K562 (cell line): ENCODE data around the gene SPTBN5. TPM values are rescaled to one million over a fixed set of nuclear protein-coding genes. Genes with fewer than 3 reads are reported as not detected.

ENCODE experiments used
- ATAC-seq: fragments of 200-7000 bp; cut with Tn5 transposase; 3 replicates; pipeline ENCODE4 v1.9.1; 2020; ENCODE audit warnings: moderate library complexity
- BruUV-seq: library from RNA; stranded (reverse); fragments of 400-500 nt; replicated peaks from 2 replicates; lab custom pipeline; 2021; lab: Mats Ljungman, UMichigan
- CTCF ChIA-PET: fragments of 300-600 bp; formaldehyde crosslinking; extraction: SDS; loops from one replicate; lab custom pipeline; 2021; ENCODE audit warnings: low intra/inter-chr PET ratio; lab: Yijun Ruan, JAX
- POLR2A ChIA-PET: fragments of 300-600, 350-650 bp; sonication (Branson Sonifier 250); formaldehyde crosslinking; extraction: SDS; loops from one replicate; lab custom pipeline; 2021; ENCODE audit warnings: antibody characterized with exemption, inconsistent platforms; lab: Yijun Ruan, JAX
- DNase-seq, 4 experiments: peaks; one replicate each; pipeline versions ENCODE4 v3.0.0 to v3.0.0-alpha.2; 2011 to 2018; ENCODE audit warnings: low spot score in 3 of 4, mixed read lengths in 3 of 4; ENCODE audit errors: extremely low read depth in 1 of 4
- FAIRE-seq: peaks from 2 replicates; lab custom pipeline; 2011; peaks lifted over from hg19 to GRCh38; lab: Jason Lieb, UNC
- H2AFZ ChIP-seq: 2 replicates; pipeline ENCODE4 v1.6.0; 2011; ENCODE audit warnings: low read depth, low read length, control low read depth, inconsistent platforms
- H3K27ac ChIP-seq: fragments of 200-600 bp; 3 replicates; pipeline ENCODE4 v1.8.0; 2011; ENCODE audit warnings: low read depth, mild to moderate bottlenecking, control low read depth, inconsistent platforms, low read length, moderate library complexity, mixed read lengths; ENCODE audit errors: extremely low read depth
- H3K27me3 ChIP-seq, 2 experiments: fragments of 300-600 bp in 1 of 2; 2 replicates in 1 of 2; 3 replicates in 1 of 2; pipeline versions ENCODE4 v1.6.0 to v1.8.0; 2011; ENCODE audit warnings: inconsistent platforms in 2 of 2, low read length in 2 of 2, mild to moderate bottlenecking in 1 of 2, mixed read lengths in 1 of 2, moderate library complexity in 1 of 2; ENCODE audit not compliant: control insufficient read depth in 2 of 2, insufficient read depth in 2 of 2
- H3K36me3 ChIP-seq: fragments of 300-600 bp; 3 replicates; pipeline ENCODE4 v1.8.0; 2011; ENCODE audit warnings: mild to moderate bottlenecking, low read length, inconsistent platforms; ENCODE audit not compliant: control insufficient read depth, insufficient read depth
- H3K4me1 ChIP-seq, 2 experiments: fragments of 200-600 bp in 1 of 2; replicated peaks in 1 of 2; 2 replicates in 1 of 2; 3 replicates in 1 of 2; pipeline versions ENCODE4 v1.5.1 to v1.8.0; 2011; ENCODE audit warnings: inconsistent platforms in 2 of 2, low read length in 2 of 2, mild to moderate bottlenecking in 1 of 2, mixed read lengths in 1 of 2, moderate library complexity in 1 of 2; ENCODE audit not compliant: control insufficient read depth in 2 of 2, insufficient read depth in 2 of 2
- H3K4me2 ChIP-seq: 2 replicates; pipeline ENCODE4 v1.6.1; 2011; ENCODE audit warnings: low read length, control low read depth, inconsistent platforms, mixed read lengths; ENCODE audit not compliant: insufficient read depth
- H3K4me3 ChIP-seq: fragments of 200-600 bp; sonication (generic), shearing (Covaris generic); 2 replicates; pipeline ENCODE4 v1.5.1; 2016; ENCODE audit warnings: control low read depth, inconsistent platforms
- H3K79me2 ChIP-seq: fragments of 200-600 bp; 3 replicates; pipeline ENCODE4 v1.8.0; 2011; ENCODE audit warnings: low read length, inconsistent platforms; ENCODE audit not compliant: control insufficient read depth, insufficient read depth
- H3K9ac ChIP-seq, 2 experiments: 2 replicates each; pipeline versions ENCODE4 v1.6.0 to v1.6.1; 2011; ENCODE audit warnings: low read depth in 2 of 2, low read length in 2 of 2, control low read depth in 1 of 2, inconsistent platforms in 1 of 2, mild to moderate bottlenecking in 1 of 2, mixed read lengths in 1 of 2; ENCODE audit not compliant: insufficient read depth in 1 of 2
- H3K9me1 ChIP-seq: one replicate; pipeline ENCODE4 v1.6.0; 2011; ENCODE audit warnings: inconsistent platforms, mild to moderate bottlenecking, low read length, moderate library complexity; ENCODE audit not compliant: control insufficient read depth, insufficient read depth
- H3K9me3 ChIP-seq: replicated peaks from 2 replicates; pipeline ENCODE4 v1.5.1; 2011; ENCODE audit warnings: low read depth, low read length, inconsistent platforms; ENCODE audit not compliant: control insufficient read depth, insufficient read depth
- H4K20me1 ChIP-seq: replicated peaks from 2 replicates; pipeline ENCODE4 v1.6.1; 2011; ENCODE audit warnings: low read length, inconsistent platforms, mixed read lengths; ENCODE audit not compliant: control insufficient read depth, insufficient read depth
- ASH1L ChIP-seq: fragments of 450-650 bp; IDR thresholded peaks from 2 replicates; pipeline ENCODE4 v1.6.1; 2018; ENCODE audit warnings: borderline replicate concordance, mild to moderate bottlenecking, low read depth; ENCODE audit not compliant: partially characterized antibody
- DMBX1 ChIP-seq: fragments of 250-450 bp; sonication (Bioruptor Pico); IDR thresholded peaks from 2 replicates; pipeline ENCODE4 v1.8.0; 2022; ENCODE audit warnings: inconsistent platforms, mild to moderate bottlenecking, moderate library complexity, borderline replicate concordance
- FOXJ2 ChIP-seq: fragments of 200-800 bp; sonication (Bioruptor generic); IDR thresholded peaks from 2 replicates; pipeline ENCODE4 v1.6.1; 2016; ENCODE audit warnings: missing genetic modification characterization, missing compliant biosample characterization
- HDAC1 ChIP-seq, 2 experiments: fragments of 450-650 bp; IDR thresholded peaks; 2 replicates each; pipeline ENCODE4 v1.6.1; 2016 to 2017; ENCODE audit warnings: inconsistent platforms in 1 of 2, mild to moderate bottlenecking in 1 of 2, moderate library complexity in 1 of 2
- HMGN3 ChIP-seq: IDR thresholded peaks from 2 replicates; pipeline ENCODE4 v1.6.1; 2011; ENCODE audit warnings: borderline replicate concordance, low read depth, mild to moderate bottlenecking, mixed read lengths, low read length; ENCODE audit not compliant: insufficient read length; ENCODE audit errors: extremely low read depth
- KDM4B ChIP-seq, 2 experiments: fragments of 450-650 bp in 1 of 2; sonication (generic) in 1 of 2; IDR thresholded peaks; 2 replicates each; pipeline ENCODE4 v1.6.1; 2016 to 2017; ENCODE audit warnings: borderline replicate concordance in 2 of 2, antibody characterized with exemption in 1 of 2, low read depth in 1 of 2, mild to moderate bottlenecking in 1 of 2
- L3MBTL2 ChIP-seq: fragments of 450-650 bp; IDR thresholded peaks from 2 replicates; pipeline ENCODE4 v1.6.1; 2016; ENCODE audit warnings: mild to moderate bottlenecking, moderate library complexity
- MIER1 ChIP-seq: fragments of 450-650 bp; IDR thresholded peaks from 2 replicates; pipeline ENCODE4 v1.6.1; 2016; ENCODE audit warnings: antibody characterized with exemption, mild to moderate bottlenecking, low read depth
- RUNX1 ChIP-seq: sonication (generic); IDR thresholded peaks from 2 replicates; pipeline ENCODE4 v1.6.1; 2016; ENCODE audit warnings: antibody characterized with exemption, low read depth
- SMC3 ChIP-seq: conservative IDR thresholded peaks from 2 replicates; pipeline ENCODE4 v1.6.1; 2011; ENCODE audit warnings: low read depth, low read length, improper control_type of control experiment; ENCODE audit not compliant: insufficient read depth
- SOX6 ChIP-seq: fragments of 450-650 bp; IDR thresholded peaks from 2 replicates; pipeline ENCODE4 v1.6.1; 2014; ENCODE audit warnings: mild to moderate bottlenecking
- SP1 ChIP-seq: sonication (generic); formaldehyde crosslinking; IDR thresholded peaks from 2 replicates; pipeline ENCODE4 v1.8.1; 2022; ENCODE audit warnings: mild to moderate bottlenecking, missing genetic modification reagents
- ZNF24 ChIP-seq: fragments of 450-650 bp; IDR thresholded peaks from 2 replicates; pipeline ENCODE4 v1.6.1; 2016
- WGBS: fragments of 100-300 bp; shearing (Covaris generic); methylation state at CpG from one replicate; pipeline ENCODE4 v1.1.6; 2016; ENCODE audit warnings: low coverage, mixed read lengths; ENCODE audit not compliant: insufficient coverage; ENCODE audit errors: missing lambda C conversion rate; 5-methylcytosine and 5-hydroxymethylcytosine counted together
- in situ Hi-C: fragments of 300-500 bp; cut with MboI; formaldehyde crosslinking; loops from 4 replicates; pipeline ENCODE4 v1.15.0; 2018; ENCODE audit warnings: inconsistent platforms, mixed read lengths
- intact Hi-C: fragments of 100-400 bp; cut with micrococcal nuclease; formaldehyde crosslinking; loops from 2 replicates; pipeline ENCODE4 v1.14.2; 2022
- polyA plus RNA-seq, 8 experiments: library from polyadenylated mRNA; depleted of rRNA in 4 of 8; stranded (reverse) in 5 of 8; unstranded in 3 of 8; fragments of >200 nt; fragmentation: Nextera tagmentation in 2 of 8; fragmentation: Illumina TruSeq in 1 of 8; extraction: Ambion mirVana in 2 of 8; extraction: Trizol in 1 of 8; gene quantifications; 2 replicates each; pipeline versions ENCODE4 v1.2.1 to v1.2.3, GENCODE V29; 2011 to 2014; ENCODE audit warnings: inconsistent platforms in 1 of 8, missing spikeins in 1 of 8
- total RNA-seq, 7 experiments: library from RNA; depleted of rRNA in 6 of 7; stranded (reverse); fragments of >200 nt in 6 of 7; fragmentation: Illumina TruSeq in 2 of 7; extraction: Trizol in 2 of 7; gene quantifications; 2 replicates each; pipeline versions ENCODE4 v1.2.1 to v1.2.3, GENCODE V29; 2011 to 2021; ENCODE audit warnings: low replicate concordance in 1 of 7
- TF ChIP-seq, protein P1 (sequence below): sonication (generic); formaldehyde crosslinking; IDR thresholded peaks from 2 replicates; pipeline ENCODE4 v1.8.0; 2023; ENCODE audit warnings: mild to moderate bottlenecking, missing genetic modification reagents
- TF ChIP-seq, protein P2 (sequence below): sonication (generic); formaldehyde crosslinking; IDR thresholded peaks from 2 replicates; pipeline ENCODE4 v1.9.0; 2022; ENCODE audit warnings: mild to moderate bottlenecking, missing genetic modification reagents
- TF ChIP-seq, protein P3 (sequence below): sonication (generic); formaldehyde crosslinking; IDR thresholded peaks from 2 replicates; pipeline ENCODE4 v1.8.1; 2023; ENCODE audit warnings: mild to moderate bottlenecking, missing genetic modification reagents

Gene SPTBN5
- total and polyA plus RNA-seq, 9 of the 15 experiments (the other 6 are each of a cell fraction or from before 2014, with no cell fraction given), result 0.02 TPM; not detected in 8

DNA sequence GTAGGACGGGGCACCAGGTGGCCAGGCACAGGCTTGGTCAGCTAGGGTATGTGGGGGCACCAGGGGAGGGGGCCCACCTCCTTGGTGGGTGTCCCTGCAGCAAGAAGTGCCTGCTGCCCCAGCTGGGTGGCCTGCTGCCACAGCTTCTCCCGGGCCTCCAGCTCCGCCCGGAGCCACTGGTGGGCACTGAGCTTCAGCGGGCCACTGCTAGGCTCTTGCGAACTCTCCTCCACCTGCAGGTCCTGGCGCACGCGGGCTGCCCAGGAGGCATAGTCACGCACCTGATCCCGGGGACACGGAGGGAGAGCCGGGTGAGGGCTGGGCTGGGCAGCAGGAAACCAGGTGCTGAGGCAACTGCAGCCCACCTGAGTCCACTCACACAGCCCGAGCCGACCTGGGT is 25.5 kb downstream of the SPTBN5 start (continued):
- TF ChIP-seq HDAC1 (IDR thresholded peaks at IDR 0.05), result no peak

DNA sequence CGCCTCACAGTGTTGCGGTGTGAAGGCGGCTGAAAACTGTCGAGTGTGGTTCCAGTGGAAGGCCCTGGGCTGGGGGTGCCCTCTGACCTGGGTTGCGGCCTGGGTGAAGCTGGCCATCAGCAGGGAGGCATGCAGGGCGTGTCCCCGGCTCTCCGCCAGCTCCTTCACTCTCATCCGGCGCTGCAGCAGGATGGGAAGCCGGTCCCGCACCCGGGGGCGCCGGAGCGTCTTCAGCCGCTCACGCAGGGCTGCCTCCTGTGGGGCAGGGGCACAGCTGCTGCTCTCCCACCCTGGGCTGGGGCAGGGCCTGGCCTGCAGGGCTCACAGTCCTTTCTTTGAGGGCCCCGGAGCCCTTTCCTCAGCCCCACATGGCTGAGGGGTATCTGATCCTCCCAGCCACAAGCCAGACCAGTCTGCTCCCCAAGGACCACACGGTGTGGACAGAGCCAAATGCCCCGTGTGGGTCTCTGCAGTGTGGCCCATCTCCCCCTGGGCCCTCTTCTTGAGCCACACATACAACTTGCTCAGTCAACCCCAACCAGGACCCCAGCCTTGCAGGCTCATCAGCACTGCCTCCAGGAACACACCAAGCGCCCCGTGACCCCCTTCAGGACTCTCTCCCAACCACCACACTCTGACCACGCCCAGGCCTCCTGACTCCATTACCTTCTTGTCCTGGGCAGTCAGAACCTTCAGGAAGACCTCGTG is 26.8 kb downstream of the SPTBN5 start:
- Histone ChIP-seq H3K79me2 (no peaks in the 10 kb centered on the region), H3K36me3 (no peaks in the 10 kb centered on the region), H3K4me1 (peaks cover 0 to 47% of the 10 kb centered on the region in 2 experiments; a peak in 3 of 5 replicates), H3K9me1 (no peaks in the 10 kb centered on the region), H3K9ac (0 out of 4 replicates have a peak overlapping the region, but pooled peaks of 1 of the 2 experiments have one; percentile 9), H3K4me3 (no peak overlapping the region), H2AFZ (no peak overlapping the region), H3K27me3 (peaks cover 80 to 96% of the 10 kb centered on the region in 2 experiments), H4K20me1 (peaks cover 31% of the 10 kb centered on the region), H3K27ac (no peak overlapping the region), H3K4me2 (no peak overlapping the region), H3K9me3 (no peaks in the 10 kb centered on the region)
- BruUV-seq, result no TSS peak
- no peak for FAIRE-seq
- ChIA-PET CTCF (no interaction called here), POLR2A (interaction anchor here (0.5 to 0.8 kb wide), 4 partner anchors 8 to 256 kb away, joined by 3 to 4 read pairs (median 3); no protein-coding TSS in a partner anchor)
- intact Hi-C loops, result no loop called here
- ATAC-seq, result no peak
- in situ Hi-C loops, result no loop called here
- peak in 1 of 4 experiments; percentile 39 for DNase-seq
- WGBS, result 24% methylated on average over 22 of the region's 25 CpGs
- TF ChIP-seq MIER1 (no peak), SOX6 (no peak), L3MBTL2 (no peak), FOXJ2 (tag) (no peak), DMBX1 (CRISPR knock-in tag) (no peak), SP1 (no peak), KDM4B (IDR thresholded peaks at IDR 0.05; ENCODE audit: borderline replicate concordance in 2 of 2, low read depth in 1 of 2) (no peak), HMGN3 (no peak), RUNX1 (no peak), SMC3 (no peak), ZNF24 (no peak), ASH1L (no peak)
- TF ChIP-seq, protein P1, sequence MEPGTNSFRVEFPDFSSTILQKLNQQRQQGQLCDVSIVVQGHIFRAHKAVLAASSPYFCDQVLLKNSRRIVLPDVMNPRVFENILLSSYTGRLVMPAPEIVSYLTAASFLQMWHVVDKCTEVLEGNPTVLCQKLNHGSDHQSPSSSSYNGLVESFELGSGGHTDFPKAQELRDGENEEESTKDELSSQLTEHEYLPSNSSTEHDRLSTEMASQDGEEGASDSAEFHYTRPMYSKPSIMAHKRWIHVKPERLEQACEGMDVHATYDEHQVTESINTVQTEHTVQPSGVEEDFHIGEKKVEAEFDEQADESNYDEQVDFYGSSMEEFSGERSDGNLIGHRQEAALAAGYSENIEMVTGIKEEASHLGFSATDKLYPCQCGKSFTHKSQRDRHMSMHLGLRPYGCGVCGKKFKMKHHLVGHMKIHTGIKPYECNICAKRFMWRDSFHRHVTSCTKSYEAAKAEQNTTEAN (CRISPR knock-in tag), result no peak
- TF ChIP-seq, protein P2, sequence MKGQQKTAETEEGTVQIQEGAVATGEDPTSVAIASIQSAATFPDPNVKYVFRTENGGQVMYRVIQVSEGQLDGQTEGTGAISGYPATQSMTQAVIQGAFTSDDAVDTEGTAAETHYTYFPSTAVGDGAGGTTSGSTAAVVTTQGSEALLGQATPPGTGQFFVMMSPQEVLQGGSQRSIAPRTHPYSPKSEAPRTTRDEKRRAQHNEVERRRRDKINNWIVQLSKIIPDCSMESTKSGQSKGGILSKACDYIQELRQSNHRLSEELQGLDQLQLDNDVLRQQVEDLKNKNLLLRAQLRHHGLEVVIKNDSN (CRISPR knock-in tag), result no peak
- TF ChIP-seq, protein P3, sequence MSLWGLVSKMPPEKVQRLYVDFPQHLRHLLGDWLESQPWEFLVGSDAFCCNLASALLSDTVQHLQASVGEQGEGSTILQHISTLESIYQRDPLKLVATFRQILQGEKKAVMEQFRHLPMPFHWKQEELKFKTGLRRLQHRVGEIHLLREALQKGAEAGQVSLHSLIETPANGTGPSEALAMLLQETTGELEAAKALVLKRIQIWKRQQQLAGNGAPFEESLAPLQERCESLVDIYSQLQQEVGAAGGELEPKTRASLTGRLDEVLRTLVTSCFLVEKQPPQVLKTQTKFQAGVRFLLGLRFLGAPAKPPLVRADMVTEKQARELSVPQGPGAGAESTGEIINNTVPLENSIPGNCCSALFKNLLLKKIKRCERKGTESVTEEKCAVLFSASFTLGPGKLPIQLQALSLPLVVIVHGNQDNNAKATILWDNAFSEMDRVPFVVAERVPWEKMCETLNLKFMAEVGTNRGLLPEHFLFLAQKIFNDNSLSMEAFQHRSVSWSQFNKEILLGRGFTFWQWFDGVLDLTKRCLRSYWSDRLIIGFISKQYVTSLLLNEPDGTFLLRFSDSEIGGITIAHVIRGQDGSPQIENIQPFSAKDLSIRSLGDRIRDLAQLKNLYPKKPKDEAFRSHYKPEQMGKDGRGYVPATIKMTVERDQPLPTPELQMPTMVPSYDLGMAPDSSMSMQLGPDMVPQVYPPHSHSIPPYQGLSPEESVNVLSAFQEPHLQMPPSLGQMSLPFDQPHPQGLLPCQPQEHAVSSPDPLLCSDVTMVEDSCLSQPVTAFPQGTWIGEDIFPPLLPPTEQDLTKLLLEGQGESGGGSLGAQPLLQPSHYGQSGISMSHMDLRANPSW (CRISPR knock-in tag), result no peak
